NOMO-1 treated with dmso at 0.1 percent for 144 hours (cell line): Measurements from ENCODE around the gene CDC42EP1.
"Not testable (repeated sequence)": the region's sequence is repeated elsewhere in the genome, so short reads cannot be mapped to it uniquely, and the experiment has no call there.

Source experiments
- DNase-seq: peaks from one replicate; lab custom pipeline; 2025; ENCODE audit not compliant: unreplicated experiment; lab: John Stamatoyannopoulos, UW

CDC42EP1 gene, protein sequence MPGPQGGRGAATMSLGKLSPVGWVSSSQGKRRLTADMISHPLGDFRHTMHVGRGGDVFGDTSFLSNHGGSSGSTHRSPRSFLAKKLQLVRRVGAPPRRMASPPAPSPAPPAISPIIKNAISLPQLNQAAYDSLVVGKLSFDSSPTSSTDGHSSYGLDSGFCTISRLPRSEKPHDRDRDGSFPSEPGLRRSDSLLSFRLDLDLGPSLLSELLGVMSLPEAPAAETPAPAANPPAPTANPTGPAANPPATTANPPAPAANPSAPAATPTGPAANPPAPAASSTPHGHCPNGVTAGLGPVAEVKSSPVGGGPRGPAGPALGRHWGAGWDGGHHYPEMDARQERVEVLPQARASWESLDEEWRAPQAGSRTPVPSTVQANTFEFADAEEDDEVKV

DNA sequence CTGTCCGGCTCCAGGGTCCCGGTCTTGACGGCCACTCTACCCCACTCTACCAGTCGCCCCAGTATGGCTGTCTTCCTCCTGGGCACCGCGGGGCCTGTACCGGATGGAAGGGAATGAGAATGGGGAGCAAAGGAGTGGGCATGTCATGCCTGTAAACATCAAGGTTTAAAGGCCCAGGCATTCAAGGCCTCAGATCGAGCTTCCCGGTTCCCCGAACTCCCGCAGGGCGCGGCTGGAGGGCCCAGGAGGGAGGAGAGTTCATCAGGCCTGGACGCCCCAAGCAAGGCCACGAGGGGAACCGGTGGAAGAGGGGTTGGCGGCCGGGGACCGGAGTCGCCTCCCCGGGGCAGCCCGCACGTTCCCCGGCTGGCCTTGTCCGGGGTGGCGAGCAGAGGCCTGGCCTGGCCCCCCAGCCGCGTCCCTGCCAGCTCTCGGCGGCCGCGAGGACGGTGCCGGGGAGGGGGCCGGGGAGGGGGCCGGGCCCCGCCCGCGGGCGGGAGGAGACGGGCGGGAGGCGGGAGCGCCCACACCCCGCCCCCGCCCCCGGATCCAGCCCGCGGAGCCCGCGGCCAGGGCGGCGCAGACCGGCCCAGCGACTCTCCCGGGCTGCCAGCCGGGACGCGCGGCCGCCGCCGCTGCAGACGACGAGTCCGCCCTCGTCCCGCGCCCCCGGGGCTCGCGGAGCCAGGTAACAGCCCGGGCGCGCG lies at the start of gene CDC42EP1:
TSS of gene CDC42EP1 (plus strand) at position 580 of the 707 bp plus-strand sequence. CDS start 5,870 bp downstream, outside the sequence.
- DNase-seq = no peak

DNA sequence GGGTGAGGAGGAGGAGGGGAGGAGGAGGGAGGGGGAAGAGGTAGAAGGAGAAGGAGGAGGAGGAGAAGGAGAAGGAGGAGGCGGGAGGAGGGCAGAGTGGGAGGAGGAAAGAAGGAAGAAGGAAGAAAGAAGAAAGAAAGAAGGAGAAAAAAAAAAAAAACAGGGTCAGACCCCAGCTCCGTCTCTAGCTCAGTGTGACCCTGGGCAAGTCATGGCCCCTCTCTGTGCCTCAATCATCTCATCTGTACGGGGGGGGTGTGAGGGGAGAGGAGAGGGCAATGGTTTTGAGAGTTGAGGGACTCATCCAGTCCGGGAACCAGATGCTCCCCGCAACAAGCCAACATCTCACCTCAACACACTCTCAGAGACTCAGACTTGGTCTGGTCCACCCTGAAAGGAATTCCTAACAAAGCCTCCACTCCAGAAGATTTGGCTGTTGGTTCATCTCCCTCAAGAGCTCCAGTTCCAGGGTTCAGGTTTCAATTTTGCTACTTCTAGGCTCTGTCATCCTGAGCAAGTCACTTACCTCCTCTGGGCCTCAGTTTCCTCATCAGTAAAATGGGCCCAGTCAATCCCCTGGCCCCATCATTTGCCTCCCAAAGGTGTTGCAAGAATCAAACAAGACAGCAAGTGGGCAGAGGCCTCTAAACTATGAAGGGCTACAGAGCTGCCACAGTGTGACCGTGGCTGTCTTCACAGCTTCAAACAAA lies 48.7 kb upstream of the CDC42EP1 start:
- DNase-seq = no peak

DNA sequence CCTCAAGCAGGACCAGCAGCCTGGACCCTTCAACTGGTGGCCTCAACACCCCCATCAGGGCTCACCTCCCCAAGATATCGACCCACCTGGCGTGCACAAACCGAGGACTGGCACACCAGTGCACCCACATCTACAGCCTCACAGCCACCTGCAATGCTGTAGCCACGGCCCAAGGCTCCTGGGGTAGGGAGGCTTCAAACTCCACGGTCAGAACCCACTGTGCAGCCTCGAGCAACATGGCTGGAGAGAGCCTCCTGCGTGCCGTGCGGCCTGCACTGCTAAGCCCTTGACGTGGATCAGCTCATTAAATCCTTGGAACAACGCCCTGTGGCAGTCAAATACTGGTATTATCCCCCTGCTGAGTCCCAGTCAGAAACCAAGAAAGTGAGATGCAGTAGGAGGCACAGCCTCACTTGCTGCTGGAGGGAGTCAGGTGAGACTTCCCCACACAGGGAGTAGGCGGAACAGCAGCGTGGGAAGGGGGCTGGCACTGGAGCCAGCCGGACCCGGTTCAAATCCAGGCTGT lies 45.7 kb upstream of the CDC42EP1 start:
- no peak for DNase-seq

DNA sequence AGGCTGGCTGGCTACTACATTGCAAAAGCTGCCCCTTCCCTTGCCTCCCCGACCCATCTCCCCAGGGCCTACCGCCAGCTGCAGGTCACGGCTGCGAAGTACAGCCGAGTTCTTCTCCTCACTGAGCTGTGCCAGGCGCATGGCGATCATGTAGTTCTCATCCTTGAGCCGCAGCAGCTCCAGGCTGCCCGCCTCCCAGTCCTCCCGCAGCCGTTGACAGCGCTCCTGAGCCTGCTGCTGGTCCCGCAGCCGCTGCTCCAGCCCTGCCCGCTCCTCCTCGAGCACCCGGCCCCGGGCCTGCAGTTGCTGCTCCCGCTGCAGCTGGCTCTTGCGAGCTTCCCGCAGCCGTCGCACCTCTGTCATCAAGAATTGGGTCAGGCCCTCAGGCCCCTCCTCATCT lies 44.4 kb upstream of the CDC42EP1 start:
- DNase-seq = no peak

DNA sequence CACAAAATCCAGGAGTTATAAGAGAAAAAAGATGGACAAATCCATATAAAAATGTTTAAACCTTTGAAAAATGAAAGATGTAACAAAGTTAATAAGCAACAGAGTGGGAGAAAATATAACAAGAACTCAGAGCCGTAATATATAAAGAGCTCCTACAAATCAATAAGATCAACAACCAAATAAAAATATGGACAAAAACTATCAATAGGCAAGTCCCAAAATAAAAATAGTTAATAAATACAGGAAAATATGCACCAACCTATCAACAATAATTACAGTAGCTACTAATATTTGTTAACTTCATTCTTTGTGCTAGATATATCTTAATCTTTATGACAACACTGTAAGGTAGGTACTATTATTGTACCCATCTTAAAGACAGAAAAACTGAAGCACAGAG lies 43.8 kb upstream of the CDC42EP1 start:
- no peak for DNase-seq

DNA sequence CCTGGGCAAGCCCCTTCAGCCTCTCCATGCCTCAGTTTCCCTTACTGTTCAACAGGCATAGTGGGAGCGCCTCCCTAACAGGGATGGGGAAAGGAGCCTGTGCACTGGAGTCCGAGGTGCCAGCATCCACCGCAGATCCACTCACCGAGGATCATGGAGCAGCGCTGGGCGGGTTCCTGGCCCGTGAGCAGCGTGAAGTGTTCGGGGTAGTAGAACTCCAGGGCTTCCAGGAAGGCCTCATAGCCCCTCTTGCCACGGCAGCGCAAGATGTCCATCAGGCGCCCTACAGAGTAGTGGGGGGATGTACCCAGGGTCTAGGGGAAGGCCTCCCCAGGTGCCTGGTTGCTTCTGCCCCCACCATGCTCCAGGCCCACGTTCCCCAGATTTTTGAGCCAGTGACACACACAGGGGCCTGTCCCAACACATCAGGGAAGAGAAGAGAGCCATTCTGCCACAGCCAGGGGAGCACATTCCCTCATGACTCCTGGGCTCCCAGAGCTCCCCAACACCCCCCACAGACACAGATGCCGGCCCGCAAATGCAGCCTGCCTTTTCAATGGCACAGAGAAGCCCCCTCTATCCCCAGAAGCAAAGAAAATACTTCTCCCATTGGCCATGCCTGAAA lies 42.3 kb upstream of the CDC42EP1 start:
- DNase-seq = no peak

DNA sequence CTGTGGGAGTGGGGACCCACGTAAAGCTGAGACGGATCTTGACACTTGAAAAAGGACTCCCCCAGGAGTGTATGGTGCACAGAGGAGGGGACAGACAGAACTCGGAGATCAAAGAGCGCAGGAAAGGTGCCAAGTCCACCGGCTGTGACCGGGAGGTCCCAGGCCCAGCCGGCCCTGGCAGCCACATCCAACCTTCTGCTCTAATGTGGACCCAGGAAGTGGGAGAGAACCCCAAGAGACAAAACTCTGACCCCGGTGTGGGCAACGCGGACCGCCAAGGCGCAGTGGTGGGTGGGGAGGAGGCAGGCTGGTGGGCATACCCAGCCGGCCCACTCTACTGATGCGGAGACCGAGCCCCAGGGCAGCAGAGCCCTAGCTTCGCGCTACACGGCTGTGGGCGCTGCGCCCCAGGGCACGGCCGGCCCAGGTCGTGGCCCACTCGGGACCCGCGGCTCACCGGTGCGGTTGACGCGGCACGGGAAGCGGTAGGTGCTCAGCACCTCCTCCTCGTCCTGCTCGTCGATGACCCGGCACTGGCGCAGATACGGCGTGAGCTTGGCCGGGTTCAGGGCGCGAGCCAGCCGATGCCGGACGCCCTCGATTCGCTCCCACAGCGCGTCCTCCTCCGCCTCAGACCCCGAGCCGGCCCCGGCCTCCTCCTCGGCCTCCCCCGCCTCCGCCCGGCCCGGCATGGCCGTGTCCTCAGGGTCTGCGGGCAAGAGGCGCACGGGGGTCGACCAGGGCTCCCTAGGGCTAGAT lies 41.6 kb upstream of the CDC42EP1 start:
- no peak for DNase-seq

DNA sequence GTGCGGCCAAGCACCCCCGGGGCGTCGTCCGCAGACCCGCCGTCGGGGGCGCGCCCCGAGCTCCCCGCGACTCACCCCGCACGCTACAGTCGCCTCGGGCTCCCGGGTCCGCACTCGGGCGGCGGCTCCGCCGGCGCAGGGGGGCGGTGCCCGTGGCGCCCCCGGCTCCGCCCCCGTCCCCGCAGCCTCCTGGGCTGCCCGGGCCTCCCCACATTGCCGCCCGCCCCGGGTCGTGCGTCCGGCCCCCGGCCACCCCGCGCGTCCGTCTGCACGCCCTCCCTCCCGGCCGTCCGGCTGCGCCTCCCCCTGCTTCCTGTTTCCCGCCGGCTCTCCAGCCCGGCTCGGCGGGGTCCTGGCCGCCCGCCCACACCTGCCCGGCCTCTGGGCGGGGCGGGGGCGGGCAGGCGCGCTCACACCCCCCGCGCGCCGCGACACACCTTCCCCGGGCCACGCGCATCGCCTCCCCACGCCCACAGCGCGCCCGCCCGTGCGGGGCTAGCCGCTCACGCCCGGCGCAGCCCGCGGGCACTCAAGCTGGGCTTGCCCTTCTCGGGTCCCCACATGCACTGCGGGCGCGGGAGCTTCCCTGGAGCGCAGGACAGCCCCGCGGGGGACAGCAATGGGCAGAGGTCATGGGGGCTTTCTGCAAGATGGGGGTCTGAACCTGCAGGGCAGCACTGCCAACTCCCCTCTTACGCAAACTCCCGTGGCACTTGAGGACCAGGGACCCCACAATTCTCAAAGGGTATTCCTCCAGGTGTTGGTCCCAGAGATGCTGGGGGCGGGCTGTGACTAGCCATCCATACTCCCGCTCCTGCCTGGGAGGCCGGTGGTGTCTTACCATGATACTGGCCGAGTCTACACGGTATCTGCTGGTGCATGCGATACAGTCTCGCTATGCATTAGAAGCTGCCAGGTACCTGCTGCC lies 40.7 kb upstream of the CDC42EP1 start, which contains the start of gene CARD10:
TSS of gene CARD10 (minus strand) at position 148 of the 928 bp plus-strand sequence. CDS start 215 bp downstream, outside the sequence.
- no peak for DNase-seq

DNA sequence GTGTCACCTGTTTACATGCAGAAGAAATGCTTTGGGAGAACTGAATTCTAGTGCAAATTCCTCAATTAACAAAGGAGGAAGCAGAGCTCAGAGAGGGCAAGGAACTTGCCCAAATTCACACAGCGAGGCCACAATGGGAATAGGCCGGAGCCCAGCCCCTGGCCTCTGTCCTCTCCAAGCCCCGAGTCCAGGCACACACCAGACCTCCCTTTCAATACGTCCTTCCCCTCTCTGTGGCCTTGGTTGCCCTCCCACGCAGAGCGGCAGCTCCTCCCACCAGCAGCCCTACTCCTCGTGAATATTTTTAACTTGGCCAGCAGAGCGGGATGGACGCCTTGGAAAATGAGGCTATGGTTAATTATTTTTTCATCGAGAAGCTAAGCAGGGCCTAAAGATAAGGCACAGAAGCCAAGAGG lies 39.5 kb upstream of the CDC42EP1 start:
- no peak for DNase-seq

DNA sequence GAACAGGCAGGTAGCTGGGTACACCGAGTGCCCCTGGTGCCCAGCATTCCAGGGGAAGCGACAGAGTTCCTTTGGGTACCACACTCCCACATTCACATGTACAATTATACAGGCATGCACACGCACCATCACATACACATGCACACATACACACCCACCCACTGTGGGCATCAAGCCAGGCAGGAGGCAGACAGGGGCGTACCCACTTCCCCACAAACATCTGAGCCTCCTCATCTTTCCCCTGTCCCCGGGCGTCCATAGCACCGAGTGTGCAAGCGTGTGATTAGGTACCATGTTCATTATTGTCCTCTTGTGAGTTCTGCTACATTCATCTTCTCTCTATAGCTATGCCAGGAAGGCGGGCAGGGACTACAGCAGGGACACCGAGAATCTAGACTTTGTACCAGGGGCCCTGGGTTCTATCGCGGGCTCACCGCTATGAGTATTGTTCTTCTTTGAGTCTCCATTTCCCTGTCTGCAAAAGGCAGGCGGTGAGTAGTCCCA lies 39.0 kb upstream of the CDC42EP1 start:
- DNase-seq = no peak

DNA sequence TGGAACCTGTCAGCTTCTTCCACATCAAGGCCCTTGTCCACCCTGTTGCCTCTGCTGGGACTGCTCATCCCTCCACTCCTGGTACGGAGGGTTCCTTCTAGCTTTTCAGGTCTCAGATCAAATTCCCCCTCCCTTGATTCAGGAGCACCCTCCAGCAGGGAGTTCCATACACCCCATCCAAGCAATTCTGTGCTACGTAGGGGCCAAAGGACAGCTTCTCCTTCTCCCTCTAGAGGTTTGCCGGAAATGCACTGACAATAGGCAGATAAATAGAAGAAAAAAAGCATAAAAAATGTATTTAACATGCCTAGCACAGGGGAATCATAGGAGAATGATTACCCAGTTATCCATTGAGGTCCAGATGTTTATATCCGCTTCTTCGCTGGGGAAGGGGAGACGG lies 37.8 kb upstream of the CDC42EP1 start:
- DNase-seq = no peak

DNA sequence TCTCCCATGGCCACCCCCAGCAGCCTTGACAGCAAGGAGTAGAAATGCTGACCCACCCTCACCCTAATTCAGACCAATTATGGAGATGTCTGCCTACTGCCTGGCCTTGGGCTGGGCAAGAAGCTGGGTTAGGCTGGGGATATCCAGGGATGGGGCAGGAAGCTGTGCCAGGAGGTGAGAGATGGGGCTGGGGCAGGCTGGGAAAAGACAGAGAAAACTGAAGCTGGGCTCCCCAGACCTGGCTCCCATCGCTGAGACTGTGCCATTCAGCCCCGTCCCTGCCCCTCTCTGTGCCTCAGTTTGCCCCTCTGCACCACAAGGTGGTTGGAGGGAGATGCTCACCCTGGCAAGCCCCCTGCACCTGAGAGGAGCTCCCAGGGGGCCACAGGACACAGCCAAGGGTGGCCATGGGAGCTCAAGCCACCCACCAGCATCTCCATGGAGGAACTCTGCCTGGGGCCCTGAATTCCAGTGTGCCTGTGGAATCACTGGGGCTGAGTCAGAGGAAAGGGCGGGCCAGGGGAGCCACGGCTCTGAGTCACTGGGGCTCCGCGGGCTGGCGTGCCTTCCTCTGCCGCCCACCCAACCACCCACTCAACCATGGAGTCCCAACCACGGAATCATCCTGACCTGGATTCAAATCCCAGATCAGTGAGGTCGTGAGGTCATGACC lies 35.1 kb upstream of the CDC42EP1 start:
- DNase-seq = no peak

DNA sequence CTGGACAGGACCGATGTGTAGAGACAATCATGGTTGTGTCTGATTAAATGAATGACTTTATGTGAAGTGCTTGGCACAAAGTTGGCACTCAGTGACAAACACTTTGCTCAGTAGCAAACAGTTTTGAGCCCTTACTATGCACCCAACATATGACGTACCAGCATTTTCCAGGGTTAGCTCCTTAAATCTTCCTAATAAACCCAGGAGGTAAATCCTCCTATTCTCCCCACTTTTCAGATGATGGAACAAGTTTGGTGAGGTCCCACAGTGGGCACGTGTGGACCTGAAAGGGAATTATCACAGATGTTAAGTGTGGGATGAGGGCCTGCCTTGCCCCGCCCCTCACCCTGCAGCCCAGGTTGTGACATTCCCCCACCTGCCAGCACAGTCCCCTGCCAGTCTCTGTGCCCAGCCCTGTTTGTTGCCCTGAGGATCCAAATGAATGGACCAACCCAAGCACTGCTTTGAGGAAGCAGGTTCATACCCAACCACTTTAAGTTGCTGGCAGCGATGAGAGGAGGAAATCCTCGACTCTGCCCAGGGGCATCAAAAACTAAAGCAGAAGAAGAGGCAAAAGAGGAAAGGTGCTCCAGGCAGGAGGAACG lies 34.4 kb upstream of the CDC42EP1 start:
- no peak for DNase-seq

DNA sequence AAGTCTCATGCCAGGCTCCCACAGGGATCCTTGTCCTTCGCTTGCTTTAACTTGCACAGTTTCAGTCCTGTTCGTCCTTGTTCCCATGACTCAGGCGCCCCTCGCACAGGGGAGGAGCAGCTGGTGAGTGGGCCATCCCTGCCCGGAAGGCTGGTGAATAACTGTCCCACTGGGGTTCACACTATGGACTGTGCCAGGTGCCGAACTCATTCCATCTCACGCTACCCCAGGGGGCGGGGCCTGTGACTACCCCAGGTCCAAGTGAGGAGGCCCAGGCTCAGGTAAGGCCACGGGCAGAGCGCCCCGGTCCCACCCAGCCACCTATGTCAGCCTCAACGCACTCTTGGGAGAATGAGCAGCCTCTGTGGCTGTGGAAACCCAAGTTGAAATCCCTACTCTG lies 33.9 kb upstream of the CDC42EP1 start:
- DNase-seq = no peak

DNA sequence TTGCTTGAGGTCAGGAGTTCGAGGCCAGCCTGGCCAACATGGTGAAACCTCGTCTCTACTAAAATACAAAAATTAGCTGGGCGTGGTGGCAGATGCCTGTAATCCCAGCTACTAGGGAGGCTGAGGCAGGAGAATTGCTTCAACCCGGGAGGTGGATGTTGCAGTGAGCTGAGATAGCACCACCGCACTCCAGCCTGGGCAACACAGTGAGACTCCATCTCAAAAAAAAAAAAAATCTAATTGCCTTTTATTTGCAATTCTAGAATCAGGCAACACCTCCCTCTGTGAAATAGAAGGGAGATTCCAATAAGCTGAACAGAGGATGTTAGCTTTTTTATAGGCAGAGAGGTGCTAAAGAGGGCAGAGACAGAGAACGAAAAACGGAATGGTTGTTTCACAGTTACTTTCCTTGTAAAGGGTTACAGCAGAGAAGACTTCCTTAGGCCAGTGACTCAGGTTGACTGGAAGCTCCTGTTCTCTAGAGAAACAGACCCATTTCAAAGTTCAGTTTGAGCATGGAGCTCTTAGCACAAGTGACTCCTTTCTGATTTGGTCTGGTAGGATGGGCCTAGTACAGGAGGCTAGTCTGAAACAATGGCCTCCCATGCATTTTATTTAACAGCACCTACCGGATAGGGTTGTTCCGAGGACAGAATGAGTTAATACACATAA lies 33.1 kb upstream of the CDC42EP1 start:
- not testable (repeated sequence) for DNase-seq

DNA sequence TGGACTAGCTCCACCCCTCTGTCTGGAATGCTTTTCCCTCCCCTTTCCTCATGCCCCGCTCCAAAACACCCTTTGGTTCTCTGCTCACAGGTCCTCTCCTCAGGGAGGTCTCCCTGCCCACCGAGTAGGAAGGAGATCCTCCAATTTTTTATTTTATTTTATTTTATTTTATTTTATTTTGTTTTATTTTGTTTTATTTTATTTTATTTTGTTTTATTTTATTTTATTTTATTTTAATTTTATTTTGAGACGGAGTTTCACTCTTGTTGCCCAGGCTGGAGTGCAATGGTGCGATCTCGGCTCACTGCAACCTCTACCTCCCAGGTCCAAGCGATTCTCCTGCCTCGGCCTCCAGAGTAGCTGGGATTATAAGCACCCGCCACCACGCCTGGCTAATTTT lies 32.3 kb upstream of the CDC42EP1 start:
- DNase-seq = not testable (repeated sequence)

DNA sequence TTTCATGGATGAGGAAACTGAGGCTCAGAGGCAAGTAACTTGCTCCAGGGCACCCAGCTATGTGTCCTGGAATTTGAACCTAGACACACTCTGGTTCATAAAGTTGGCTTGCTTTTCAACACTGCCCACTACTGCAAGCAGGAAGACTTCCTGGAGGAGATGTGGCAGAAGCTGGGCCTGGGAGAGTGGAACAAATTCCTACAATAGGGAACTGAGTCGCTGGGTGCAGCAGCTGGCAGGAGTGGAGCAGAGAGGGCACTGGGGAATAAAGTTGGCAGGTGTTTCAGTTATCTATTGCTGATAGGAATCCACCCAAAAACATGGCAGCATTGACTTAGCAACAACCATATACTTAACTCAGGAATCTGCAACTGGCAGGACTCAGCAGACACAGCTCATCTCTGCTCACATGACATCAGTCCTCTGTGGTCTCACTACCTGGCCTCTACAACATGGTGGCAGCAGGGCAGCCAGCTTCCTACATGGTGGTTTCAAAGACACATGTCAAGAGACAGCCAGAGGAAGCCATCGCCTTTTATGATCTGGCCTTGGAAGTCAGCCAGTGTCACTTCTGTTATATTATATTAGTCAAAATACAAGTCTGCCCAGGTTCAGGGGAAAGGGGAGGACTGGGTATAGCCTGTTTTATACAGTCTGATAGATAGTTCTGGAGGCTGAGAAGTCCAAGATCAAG lies 30.5 kb upstream of the CDC42EP1 start:
- no peak for DNase-seq
